ENCODE results near the gene ACADL. TPM values are rescaled to one million over a fixed set of nuclear protein-coding genes. Genes with fewer than 3 reads are reported as not detected.

The ACADL gene
- total and polyA plus RNA-seq, 8 donors, result 11.1 to 30.9 (median 22.8) TPM

GRCh38 chr2:210215120-210215519, 10.1 kb downstream of the ACADL start:
- intact Hi-C loops (cut with DNase I), result no loop called here
- Histone ChIP-seq H3K27ac (no peak overlapping the region), H3K4me1 (peaks cover 0 to 11% (median 11%) of the 10 kb centered on the region in 3 donors), H3K27me3 (no peaks in the 10 kb centered on the region), H3K9me3 (no peaks in the 10 kb centered on the region), H3K36me3 (no peaks in the 10 kb centered on the region), H3K4me3 (no peak overlapping the region)
- no peak for TF ChIP-seq CTCF (IDR thresholded peaks at IDR 0.05)
- 6 to 27% methylated on average over 1 of the region's 1 CpG for WGBS, 2 donors
- DNase-seq (no peak), FAIRE-seq (no peak), ATAC-seq (peak in 3 of 4 donors; percentile 32 to 62 (median 54))

- peaks cover 0 to 9% (median 8%) of the 10 kb centered on the region in 3 donors for H3K4me1 ChIP-seq
- no peak overlapping the region for H3K27ac ChIP-seq
- 94 to 97% methylated on average over 1 of the region's 1 CpG for WGBS, 2 donors
- intact Hi-C loops (cut with DNase I), result no loop called here
- no peaks in the 10 kb centered on the region for H3K36me3 ChIP-seq
- DNase-seq (no peak), FAIRE-seq (no peak), ATAC-seq (no peak)
- H3K27me3 ChIP-seq, result no peaks in the 10 kb centered on the region
- H3K4me3 ChIP-seq, result no peak overlapping the region
- H3K9me3 ChIP-seq, result no peaks in the 10 kb centered on the region
- TF ChIP-seq CTCF (IDR thresholded peaks at IDR 0.05), result no peak
These were observed 15.1 kb downstream of the ACADL start for GRCh38 chr2:210210185-210210584.

GRCh38 chr2:210207929-210208328, 17.3 kb downstream of the ACADL start:
- ATAC-seq (no peak), DNase-seq (no peak), FAIRE-seq (no peak)
- H3K4me3 ChIP-seq, result no peak overlapping the region
- intact Hi-C loops (cut with DNase I), result loop anchor here in 2 of 3 donors (10.0 kb wide), 2 partner anchors 143 to 233 kb away; no protein-coding TSS in a partner anchor
- no peak for TF ChIP-seq CTCF (IDR thresholded peaks at IDR 0.05)
- H3K27ac ChIP-seq, result no peak overlapping the region
- H3K4me1 ChIP-seq, result no peaks in the 10 kb centered on the region
- H3K36me3 ChIP-seq, result no peaks in the 10 kb centered on the region
- no peaks in the 10 kb centered on the region for H3K9me3 ChIP-seq
- no peaks in the 10 kb centered on the region for H3K27me3 ChIP-seq
- 88 to 95% methylated on average over 1 of the region's 1 CpG for WGBS, 2 donors

- 59 to 65% methylated on average over 1 of the region's 1 CpG for WGBS, 2 donors
- Histone ChIP-seq H3K27ac (no peak overlapping the region), H3K4me1 (no peaks in the 10 kb centered on the region), H3K36me3 (no peaks in the 10 kb centered on the region), H3K4me3 (no peak overlapping the region), H3K27me3 (no peaks in the 10 kb centered on the region), H3K9me3 (no peaks in the 10 kb centered on the region)
- intact Hi-C loops (cut with DNase I), result loop anchor here (5.0 to 10.0 kb wide), 3 partner anchors 139 to 229 kb away; no protein-coding TSS in a partner anchor
- no peak for TF ChIP-seq CTCF (IDR thresholded peaks at IDR 0.05)
- ATAC-seq (no peak), DNase-seq (no peak), FAIRE-seq (no peak)
These were observed 21.7 kb downstream of the ACADL start for GRCh38 chr2:210203558-210203957.

- DNase-seq, result no peak
- no peak for TF ChIP-seq CTCF (IDR thresholded peaks at IDR 0.05)
- 75 to 86% methylated on average over 1 of the region's 1 CpG for WGBS, 2 donors
- H3K4me3 ChIP-seq, result no peak overlapping the region
- H3K27me3 ChIP-seq, result no peaks in the 10 kb centered on the region
- intact Hi-C loops (cut with DNase I), result loop anchor here (5.0 to 10.0 kb wide), 3 partner anchors 138 to 228 kb away; no protein-coding TSS in a partner anchor
- H3K4me1 ChIP-seq, result no peaks in the 10 kb centered on the region
- H3K36me3 ChIP-seq, result no peaks in the 10 kb centered on the region
- FAIRE-seq, result no peak
- H3K27ac ChIP-seq, result peak overlapping the region in 1 of 4 donors; percentile 13
- H3K9me3 ChIP-seq, result no peaks in the 10 kb centered on the region
- ATAC-seq, result no peak
These were observed 22.1 kb downstream of the ACADL start for GRCh38 chr2:210203147-210203546.
